Vagina (tissue), 2 donors: ENCODE measurements around the gene TMEM11.

Source experiments
- POLR2A ChIP-seq, 2 donors: fragments of 450-650 bp; IDR thresholded peaks; one replicate each; pipeline ENCODE4 v1.6.1; 2017; ENCODE audit warnings: antibody characterized with exemption in 2 of 2, mild to moderate bottlenecking in 2 of 2, moderate library complexity in 2 of 2
- TF ChIP-seq, protein P1 (sequence below), 3 experiments: fragments of 450-650 bp in 2 of 3; fragments of 200-600 bp in 1 of 3; sonication (generic) in 1 of 3; IDR thresholded peaks; one replicate each; pipeline ENCODE4 v1.5.1; 2017 to 2019; ENCODE audit warnings: antibody characterized with exemption in 3 of 3, mild to moderate bottlenecking in 2 of 3, moderate library complexity in 2 of 3

DNA sequence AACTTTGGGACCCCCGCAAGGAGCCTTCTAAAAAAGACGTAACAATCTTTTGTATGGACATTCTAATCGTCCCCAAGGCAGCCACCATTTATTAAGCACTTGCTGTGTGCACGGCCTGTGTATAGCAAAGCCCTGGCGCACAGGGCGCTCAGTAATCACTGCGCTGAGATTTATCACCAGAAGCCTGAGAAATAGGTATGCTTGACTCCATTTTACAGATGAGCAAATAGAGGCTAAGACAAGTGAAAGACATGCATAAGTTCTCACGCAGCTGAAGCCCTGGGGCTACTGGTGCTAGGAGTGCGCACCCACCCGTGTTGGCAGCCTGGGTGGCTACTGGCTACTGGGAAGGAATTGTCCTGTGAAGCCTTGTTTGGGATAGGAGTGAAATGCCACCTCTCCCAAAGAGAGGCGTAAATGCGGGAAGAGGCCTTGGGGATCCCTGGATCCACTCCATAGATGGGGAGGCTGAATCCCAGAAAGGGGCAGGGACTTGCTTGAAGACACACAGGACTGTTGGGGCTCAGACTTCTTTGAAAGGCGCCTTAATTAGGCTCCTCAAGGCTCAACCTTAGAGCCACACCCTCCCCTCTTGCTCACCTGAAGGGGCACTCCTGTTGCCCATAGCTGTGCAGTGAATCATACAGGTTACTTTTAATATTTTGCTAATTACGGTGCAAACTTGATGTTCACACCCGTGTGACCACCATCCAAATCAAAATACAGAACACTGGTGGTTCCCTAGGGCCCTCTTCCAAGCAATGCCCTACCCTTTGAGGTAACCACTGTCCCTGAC, 39.9 kb upstream of the TMEM11 start:
- no peak for TF ChIP-seq POLR2A (IDR thresholded peaks at IDR 0.05)
- TF ChIP-seq, protein P1, sequence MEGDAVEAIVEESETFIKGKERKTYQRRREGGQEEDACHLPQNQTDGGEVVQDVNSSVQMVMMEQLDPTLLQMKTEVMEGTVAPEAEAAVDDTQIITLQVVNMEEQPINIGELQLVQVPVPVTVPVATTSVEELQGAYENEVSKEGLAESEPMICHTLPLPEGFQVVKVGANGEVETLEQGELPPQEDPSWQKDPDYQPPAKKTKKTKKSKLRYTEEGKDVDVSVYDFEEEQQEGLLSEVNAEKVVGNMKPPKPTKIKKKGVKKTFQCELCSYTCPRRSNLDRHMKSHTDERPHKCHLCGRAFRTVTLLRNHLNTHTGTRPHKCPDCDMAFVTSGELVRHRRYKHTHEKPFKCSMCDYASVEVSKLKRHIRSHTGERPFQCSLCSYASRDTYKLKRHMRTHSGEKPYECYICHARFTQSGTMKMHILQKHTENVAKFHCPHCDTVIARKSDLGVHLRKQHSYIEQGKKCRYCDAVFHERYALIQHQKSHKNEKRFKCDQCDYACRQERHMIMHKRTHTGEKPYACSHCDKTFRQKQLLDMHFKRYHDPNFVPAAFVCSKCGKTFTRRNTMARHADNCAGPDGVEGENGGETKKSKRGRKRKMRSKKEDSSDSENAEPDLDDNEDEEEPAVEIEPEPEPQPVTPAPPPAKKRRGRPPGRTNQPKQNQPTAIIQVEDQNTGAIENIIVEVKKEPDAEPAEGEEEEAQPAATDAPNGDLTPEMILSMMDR (IDR thresholded peaks at IDR 0.05), result no peak
